Measurements from ENCODE around the gene MAPK8IP1. TPM values are rescaled to one million over a fixed set of nuclear protein-coding genes. Genes with fewer than 3 reads are reported as not detected.
"Not testable (repeated sequence)": the region's sequence is repeated elsewhere in the genome, so short reads cannot be mapped to it uniquely, and the experiment has no call there.

Gene MAPK8IP1
- 6.5 and 6.8 TPM in 2 replicates for total RNA-seq

DNA sequence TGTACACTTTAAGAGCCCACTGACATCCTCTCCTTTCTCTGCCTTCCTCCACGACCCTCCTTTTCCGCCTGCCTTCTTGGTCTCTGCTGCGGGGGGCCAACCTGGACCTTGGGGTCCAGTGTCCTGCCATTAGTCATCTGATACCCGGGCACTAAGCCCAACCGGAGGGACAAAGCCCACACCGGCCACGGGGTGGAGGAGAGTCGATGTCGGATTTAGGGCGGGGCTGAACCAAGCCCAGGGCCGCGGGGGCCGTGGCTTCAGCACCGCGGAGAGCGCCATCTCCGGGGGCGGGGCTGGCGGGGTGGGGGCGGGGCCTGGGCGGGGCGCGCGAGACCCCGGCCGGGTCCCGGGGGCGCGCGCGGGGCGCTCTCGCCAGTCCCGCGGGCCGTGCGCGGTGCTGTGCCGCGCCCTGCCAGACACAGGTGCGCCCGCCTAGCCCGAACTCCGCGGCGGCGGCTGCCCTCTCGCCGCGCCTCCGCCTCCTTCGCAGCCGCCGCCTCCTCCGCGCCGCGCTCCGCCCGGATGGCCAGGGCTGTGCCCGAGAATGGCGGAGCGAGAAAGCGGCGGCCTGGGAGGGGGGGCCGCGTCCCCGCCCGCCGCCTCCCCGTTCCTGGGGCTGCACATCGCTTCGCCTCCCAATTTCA lies at the start of gene MAPK8IP1:
Gene MAPK8IP1 (plus strand): TSS at position 378 of the 647 bp plus-strand sequence. CDS start 170 bp downstream, at position 548.
- H3K4me3 ChIP-seq (ENCODE audit: low read depth, low read length): peak within 1 kb of the TSS; percentile 49
- peak; percentile 34 for DNase-seq (ENCODE audit: low read depth)
- no peak for TF ChIP-seq CTCF (IDR thresholded peaks at IDR 0.05; ENCODE audit: insufficient read depth, low read depth, low read length)

- H3K4me3 ChIP-seq (ENCODE audit: low read depth, low read length): no peak overlapping the region
- DNase-seq (ENCODE audit: low read depth): no peak
- no peak for TF ChIP-seq CTCF (IDR thresholded peaks at IDR 0.05; ENCODE audit: insufficient read depth, low read depth, low read length)
Observed at GRCh38 chr11:45839204-45839603, 46.2 kb upstream of the MAPK8IP1 start.

GRCh38 chr11:45840251-45840650 lies 45.2 kb upstream of the MAPK8IP1 start:
- not testable (repeated sequence) for H3K4me3 ChIP-seq (ENCODE audit: low read depth, low read length); DNase-seq (ENCODE audit: low read depth)

DNA sequence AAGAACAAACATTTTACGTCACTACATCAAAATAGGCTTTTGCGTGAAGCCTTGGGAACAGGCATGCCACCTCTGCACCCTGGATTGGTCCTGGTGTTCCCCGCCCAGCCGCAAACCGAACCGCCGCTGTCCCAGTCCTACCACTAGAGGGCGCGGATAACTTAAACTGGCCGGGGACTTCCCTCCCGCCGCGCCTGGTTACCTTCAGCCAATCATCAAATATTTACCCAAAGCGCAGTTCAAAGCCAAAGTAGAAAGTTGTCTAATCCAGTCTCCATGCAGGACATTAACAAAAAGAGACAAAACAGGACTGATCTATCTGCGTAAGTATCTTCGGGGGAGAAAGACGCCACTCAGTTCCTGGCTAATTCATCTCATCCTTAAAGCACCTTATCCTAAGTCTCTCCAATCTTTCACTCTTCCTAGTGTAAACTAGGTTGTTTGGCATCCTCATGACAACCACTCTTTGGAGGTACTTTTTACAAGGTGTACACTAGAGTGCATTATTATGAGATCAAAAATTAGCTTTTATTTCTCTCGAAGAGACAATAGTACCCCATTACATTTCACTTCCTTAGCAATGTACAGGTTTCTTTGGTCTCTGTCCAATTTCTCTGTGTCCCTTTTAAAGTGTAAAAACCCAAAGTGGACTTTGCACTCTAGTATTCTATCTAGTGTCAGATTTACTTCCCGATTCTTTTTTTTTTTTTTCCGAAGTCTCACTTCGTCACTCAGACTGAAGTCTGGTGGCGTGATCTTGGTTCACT lies 42.1 kb upstream of the MAPK8IP1 start:
- DNase-seq (ENCODE audit: low read depth): peak; percentile 92
- TF ChIP-seq CTCF (IDR thresholded peaks at IDR 0.05; ENCODE audit: insufficient read depth, low read depth, low read length): peak; percentile 95
- H3K4me3 ChIP-seq (ENCODE audit: low read depth, low read length): no peak overlapping the region

DNA sequence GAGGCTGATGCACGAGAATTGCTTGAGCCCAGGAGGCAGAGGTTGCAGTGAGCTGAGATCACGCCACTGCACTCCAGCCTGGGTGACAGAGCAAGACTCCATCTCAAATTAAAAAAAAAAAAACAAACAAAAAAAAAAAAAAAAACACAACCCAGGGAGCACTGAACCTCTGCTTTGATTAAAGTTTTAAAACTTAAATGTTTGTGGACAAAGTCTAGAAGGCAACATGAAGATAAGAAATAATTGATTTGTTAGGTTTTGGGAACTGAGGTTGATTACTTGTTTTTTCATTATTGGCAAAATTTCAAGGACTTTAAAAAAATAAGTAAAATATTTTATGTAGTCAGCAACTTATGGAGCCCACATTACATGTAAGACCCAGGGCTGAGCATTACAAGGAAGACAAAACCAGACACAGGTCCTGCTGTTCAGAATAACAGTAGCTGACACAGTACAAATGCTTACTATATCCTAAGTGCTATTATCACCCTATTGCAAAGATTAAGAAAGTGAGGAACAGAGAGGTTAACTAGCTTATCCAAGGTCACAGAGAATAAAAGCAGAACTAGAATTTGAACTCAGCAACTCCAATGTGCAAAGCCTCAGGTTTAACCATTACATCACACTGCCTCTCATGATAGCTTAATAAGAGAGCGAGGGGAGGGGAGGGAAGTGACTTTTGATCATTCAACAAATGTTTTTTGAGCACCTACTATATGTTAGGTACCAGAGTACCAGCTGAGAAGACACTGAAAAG lies 40.5 kb upstream of the MAPK8IP1 start:
- no peak for TF ChIP-seq CTCF (IDR thresholded peaks at IDR 0.05; ENCODE audit: insufficient read depth, low read depth, low read length)
- DNase-seq (ENCODE audit: low read depth): no peak
- no peak overlapping the region for H3K4me3 ChIP-seq (ENCODE audit: low read depth, low read length)

DNA sequence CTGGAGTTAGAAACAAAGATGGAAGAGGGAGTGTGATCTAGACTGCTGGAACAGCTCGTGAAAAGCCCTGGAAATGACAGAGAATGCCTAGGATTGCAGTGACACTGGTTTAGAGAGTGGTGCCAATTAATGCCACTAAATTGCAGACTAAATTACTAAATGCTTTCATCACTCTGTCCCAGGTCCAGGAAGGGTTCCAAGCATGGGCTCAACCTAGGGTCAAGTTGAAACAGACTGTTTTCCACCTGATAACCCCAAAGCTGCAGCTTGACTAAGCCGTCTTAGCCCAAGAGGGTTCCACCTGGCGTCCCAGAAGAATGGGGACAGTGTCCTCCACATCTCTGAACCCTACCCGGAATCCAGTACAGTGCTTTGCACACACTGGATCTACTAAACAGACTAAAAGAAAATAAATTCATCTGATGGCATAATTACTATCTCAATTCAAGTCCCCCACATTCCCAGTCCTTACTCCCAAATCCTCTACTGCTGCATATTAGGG lies 39.2 kb upstream of the MAPK8IP1 start:
- TF ChIP-seq CTCF (IDR thresholded peaks at IDR 0.05; ENCODE audit: insufficient read depth, low read depth, low read length): no peak
- H3K4me3 ChIP-seq (ENCODE audit: low read depth, low read length): no peak overlapping the region
- no peak for DNase-seq (ENCODE audit: low read depth)

Data from fibroblast of villous mesenchyme (primary cell).